22Rv1 (cell line): ENCODE results near the gene DIS3L.
"Not testable (repeated sequence)": the region's sequence is repeated elsewhere in the genome, so short reads cannot be mapped to it uniquely, and the experiment has no call there.

ENCODE experiments used
- H3K27ac ChIP-seq: fragments of 450-650 bp; 2 replicates; pipeline ENCODE4 v1.5.1; 2017
- CTCF ChIP-seq: fragments of 450-650 bp; IDR thresholded peaks from 2 replicates; pipeline ENCODE4 v1.5.1; 2017; ENCODE audit warnings: mild to moderate bottlenecking
- ZFX ChIP-seq: fragments of 450-650 bp; IDR thresholded peaks from 2 replicates; pipeline ENCODE4 v1.6.1; 2017; ENCODE audit warnings: antibody characterized with exemption, borderline replicate concordance

DIS3L gene

GRCh38 chr15:66359740-66360139, 66.4 kb downstream of the DIS3L start:
- TF ChIP-seq CTCF (no peak), ZFX (no peak)
- no peak overlapping the region for H3K27ac ChIP-seq

- not testable (repeated sequence) for H3K27ac ChIP-seq
Observed at GRCh38 chr15:66361745-66362460, 68.5 kb downstream of the DIS3L start.

- H3K27ac ChIP-seq, result no peak overlapping the region
Observed at GRCh38 chr15:66362776-66363175, 69.4 kb downstream of the DIS3L start.

GRCh38 chr15:66364944-66365528, 71.7 kb downstream of the DIS3L start:
- TF ChIP-seq CTCF (no peak), ZFX (no peak)

More at GRCh38 chr15:66362776-66363175, 69.4 kb downstream of the DIS3L start:
- TF ChIP-seq ZFX, result no peak
- no peak for TF ChIP-seq CTCF

GRCh38 chr15:66369773-66370651, 76.6 kb downstream of the DIS3L start:
- TF ChIP-seq ZFX, result no peak
- no peak for TF ChIP-seq CTCF
- no peak overlapping the region for H3K27ac ChIP-seq

More at GRCh38 chr15:66364944-66365528, 71.7 kb downstream of the DIS3L start:
- no peak overlapping the region for H3K27ac ChIP-seq

GRCh38 chr15:66374179-66374578, 80.8 kb downstream of the DIS3L start:
- TF ChIP-seq ZFX (no peak), CTCF (no peak)
- no peak overlapping the region for H3K27ac ChIP-seq

GRCh38 chr15:66378814-66379430, 85.6 kb downstream of the DIS3L start:
- H3K27ac ChIP-seq, result no peak overlapping the region
- TF ChIP-seq CTCF (no peak), ZFX (no peak)

- not testable (repeated sequence) for H3K27ac ChIP-seq
Observed at GRCh38 chr15:66381376-66381775, 88.0 kb downstream of the DIS3L start.
